GM21360 (cell line): Measurements from ENCODE around the gene PLIN1.

Experiments
- ATAC-seq: cut with Tn5 transposase; IDR thresholded peaks from one replicate; pipeline ENCODE4 v1.9.1; 2021; ENCODE audit warnings: mild to moderate bottlenecking, moderate library complexity; ENCODE audit not compliant: unreplicated experiment

The PLIN1 gene

DNA sequence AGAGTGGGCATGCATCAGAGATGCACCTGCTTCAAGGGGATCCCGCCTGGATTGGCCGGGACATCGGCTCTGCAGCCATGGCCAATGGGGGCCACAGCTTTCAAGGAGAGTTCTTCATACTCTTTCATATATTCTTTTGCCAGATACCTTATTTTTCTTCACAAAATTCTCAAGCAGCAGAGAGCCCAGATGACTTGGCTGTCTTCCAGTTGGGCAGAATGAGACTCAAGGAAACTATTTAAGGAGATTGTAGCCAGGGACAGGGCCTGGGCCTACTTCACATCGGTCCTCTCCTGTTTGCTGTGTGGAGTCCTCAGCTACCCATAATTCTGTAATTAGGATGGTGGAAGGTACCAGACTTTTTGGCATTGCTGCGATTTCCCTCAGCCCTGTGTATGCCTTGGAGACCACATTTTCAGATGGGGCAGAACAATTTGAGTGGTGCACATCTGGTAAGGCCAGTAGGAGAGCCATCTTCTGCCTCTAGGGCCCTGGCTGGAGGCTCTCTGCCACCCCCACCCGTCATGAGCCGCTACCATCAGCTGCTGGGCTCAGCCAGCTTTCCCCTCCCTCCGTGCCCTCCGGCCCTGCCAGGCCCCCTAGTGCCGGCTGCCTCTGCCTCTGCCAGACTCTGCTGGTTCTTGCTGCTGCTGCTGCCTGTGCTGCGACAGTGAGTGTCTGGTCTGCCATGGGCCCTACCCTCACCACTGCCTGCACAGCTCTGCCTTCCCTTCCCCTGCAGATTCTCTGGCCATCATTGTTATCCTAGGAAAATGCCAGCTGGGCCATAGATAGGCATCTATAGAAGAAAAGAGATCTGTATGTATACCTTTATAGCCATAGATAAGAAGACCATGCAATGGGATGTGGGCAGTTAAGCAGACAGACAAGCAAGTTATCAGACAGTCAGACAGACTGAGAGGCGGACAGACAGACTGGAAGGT, 6.7 kb downstream of the PLIN1 start:
- ATAC-seq = no peak

DNA sequence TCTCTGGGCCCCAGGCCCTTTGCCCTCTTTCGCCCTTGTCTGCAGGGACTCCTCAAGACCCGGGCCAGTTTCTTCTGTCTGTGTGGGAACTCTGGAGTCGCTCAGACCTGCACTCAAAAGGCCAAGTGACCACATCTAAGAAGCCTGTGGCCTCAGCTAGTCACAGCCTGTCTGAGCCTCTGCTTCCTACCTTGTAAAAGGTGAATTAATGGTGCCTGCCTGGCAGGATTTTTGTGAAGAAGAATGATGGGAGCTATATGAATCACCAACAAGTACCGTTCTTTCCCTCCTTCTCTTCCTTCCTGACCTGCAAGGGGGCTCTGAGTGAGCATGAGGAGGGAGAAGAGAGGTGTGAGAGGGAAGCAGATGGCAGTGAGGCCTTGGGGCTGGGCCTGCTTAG, 7.5 kb downstream of the PLIN1 start:
- ATAC-seq = no peak

DNA sequence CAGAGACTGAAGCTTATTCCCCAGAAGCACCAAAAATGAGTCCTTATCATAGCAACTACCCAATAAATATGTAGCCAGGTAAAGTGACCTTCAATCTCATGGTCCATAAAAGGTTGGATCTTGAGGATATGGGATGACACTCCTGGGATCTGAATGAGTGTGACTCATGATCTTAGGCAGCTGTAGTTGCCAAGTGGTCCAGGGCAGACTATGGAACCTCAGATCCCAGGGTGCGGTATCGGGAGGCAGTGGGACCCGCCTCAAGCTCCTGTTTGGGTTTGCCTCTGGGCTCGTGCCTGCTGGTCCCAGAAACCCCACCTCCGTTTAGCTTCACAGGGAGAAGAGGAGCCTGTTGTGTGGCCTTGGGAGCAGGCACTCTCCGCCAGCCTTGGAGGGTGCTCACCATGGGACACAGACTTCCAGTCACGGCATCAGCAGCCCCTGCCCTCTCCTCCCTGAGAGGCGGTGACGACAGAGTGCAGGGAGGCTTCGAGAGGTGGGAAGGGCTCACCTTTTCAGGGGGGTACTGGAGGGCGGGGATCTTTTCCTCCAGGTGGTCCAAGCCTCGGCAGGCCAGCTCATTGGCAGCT, 8.1 kb downstream of the PLIN1 start:
- ATAC-seq = no peak

DNA sequence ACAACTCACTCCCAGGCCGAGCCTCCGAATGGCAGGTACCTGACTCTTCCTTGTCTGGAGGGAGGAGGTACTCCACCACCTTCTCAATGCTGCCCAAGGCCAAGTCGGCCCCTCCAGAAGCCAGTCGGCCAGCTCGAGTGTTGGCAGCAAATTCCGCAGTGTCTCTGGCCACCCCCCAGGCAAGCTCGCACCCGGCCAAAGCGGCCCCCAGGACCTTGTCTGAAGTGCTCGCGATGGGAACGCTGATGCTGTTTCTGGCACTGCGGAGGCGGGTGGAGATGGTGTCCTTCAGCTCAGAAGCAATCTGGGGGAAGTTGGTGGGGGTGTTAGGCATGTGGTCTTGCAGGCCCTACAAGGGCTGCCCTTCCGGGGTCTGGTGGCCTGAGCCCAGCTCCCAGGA, 9.2 kb downstream of the PLIN1 start:
- ATAC-seq = no peak

DNA sequence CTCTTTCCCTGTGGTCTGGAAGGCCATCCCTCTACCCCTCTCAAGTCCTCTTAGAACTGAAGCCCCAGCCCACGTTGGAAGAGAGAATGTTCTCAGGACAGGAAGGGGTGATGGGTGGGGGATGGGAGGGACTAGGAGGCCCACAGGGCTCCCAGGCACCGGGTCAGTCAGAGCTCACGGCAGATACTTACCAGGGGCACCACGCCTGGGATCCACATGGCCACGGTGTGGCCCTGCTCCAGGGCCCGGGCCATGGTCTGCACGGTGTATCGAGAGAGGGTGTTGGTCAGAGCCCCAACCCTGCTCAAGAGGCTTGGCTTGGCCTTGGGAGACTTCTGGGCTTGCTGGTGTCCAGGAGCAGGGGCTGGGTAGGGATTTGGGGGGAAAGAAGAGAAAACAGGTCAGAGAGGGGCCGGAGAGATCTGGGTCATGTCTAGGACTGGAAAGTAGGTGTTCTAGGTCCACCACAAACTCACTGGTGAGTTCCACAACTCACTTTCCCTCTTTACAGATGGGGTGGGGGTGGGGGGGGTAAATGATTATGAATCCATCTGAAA, 9.8 kb downstream of the PLIN1 start:
- ATAC-seq = no peak

DNA sequence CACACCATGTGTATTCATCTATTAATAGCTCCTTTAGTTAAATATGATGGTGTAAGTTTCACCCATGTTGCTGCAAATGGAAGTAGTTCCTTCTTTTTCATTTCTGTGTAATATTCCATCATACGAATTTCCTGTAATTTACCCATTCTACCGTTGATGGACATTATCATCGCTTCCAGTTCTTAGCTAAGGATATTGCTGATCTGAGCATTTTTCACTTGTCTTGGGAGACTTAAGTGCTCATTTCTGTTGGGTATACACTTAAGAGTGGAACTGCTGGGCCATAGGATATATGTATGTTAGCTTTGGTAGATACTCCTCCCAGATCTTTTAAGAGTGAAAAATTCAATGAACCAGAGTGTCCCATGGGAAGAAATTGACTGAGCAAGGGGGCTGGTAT, 11.0 kb downstream of the PLIN1 start:
- ATAC-seq = no peak

DNA sequence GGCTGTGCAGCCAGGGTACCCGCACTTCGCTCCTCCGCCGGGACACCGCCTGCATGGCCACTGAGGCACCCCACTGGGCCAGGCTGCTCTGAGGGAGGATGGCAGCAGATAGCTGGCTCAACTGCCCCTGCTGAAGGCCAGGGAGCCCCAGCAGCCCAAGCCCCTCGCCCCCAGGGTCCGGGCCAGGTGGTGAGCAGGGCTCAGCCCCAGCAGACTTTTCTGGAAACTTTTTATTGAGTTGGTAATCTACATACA, 11.5 kb downstream of the PLIN1 start:
- no peak for ATAC-seq

DNA sequence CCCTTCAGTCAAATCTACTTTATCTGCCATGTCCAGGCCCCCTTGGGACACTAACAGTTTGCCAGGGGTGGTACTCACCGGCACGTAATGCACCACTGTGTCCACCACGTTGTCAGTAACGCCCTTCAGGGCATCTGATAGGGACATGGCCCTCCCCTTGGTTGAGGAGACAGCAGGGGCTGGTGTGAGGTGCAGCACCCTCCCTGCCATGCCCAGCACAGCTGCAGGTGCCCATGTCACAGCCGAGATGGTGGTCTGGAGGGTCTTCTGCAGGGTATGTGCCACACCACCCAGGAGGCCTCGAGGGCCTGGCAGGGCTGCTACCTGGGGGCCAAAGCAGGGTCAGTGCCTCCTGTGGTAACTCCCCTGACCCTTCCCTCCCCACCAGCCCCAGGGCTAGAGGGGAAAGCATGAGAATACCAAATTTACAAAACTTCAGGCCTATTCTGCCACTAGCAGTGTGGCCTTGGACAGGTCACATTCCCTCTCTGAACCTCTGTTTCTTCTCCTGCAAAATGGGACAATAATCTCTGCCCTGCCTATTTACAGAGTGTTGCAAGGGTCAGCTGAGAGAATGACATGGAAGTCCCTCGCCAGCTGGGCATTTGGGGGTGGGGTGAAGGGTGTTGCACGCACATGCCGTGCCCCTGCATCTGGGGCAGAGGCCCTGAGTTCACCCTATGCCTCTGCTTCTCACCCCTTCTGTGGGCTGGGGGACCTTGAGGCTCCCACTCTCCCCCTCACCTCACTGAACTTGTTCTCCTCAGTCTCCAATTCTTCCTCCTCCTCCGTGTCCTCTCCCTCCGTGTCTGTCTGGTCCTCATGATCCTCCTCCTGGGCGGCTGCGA, 12.1 kb downstream of the PLIN1 start:
- no peak for ATAC-seq

DNA sequence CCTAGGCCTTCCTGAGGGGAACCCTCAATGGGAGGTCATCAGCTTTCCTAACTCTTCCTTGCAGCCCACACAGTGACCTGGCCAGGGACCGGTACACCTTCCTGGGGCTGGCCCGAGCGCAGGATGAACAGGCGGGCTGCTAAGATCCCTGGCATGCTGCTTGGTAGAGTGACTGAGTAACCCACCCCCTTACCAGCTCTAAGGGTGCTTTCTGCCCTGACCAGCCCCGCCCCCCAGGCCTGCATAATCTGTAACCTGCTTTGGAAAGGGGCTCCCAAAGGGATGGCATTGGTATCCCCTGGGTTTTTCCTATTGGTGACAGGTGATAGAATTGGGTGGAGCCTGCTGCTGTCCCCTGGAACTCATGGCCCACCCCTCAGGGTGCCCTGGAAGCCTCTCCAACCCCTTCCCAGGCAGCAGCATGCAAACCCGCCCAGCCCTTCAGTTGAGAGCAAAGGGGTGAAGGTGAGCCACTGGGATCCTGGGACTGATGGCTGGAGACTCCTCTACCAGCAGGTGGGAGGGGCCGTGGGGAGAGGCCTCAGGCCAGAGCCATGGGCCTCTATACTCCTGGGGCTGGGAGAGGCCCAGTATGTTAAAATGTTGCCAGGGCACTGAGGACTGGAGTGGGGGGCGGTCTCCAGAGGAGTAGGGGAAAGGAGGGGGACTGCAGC, 12.8 kb downstream of the PLIN1 start:
- no peak for ATAC-seq

DNA sequence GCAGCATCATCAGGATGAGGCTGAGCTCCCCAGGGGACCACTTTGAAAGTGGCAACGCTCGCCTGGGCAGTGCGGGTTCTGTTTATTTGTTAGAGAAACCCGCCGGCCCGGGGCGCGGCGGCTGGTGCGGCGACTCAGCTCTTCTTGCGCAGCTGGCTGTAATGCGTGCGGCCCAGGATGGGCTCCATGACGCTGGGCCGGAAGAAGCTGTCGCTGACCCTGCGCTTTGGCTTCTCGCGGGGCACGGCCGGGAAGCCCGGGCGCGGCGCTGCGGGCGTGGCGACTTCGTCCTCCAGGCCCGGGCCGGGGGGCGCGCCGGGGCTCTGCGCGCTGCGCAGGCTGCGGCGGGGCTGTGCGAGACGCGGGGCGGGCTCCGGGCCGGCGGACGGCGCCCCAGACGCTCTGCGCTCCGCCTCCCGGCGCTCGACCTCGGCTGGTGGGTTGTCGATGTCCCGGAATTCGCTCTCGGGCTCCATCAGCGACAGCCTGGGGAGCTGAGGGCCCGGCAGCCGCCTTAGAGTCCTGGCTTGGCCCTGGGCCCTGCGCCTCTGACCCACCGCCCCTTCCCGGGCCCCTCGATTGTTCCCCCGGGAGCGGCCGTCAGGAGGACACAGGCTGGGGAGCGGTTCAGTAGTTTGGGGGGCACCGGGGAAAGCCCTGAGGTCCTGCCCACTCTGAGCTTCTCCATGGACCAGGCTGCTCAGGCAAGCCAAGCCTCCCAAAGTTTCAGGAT, 13.6 kb downstream of the PLIN1 start:
- no peak for ATAC-seq

DNA sequence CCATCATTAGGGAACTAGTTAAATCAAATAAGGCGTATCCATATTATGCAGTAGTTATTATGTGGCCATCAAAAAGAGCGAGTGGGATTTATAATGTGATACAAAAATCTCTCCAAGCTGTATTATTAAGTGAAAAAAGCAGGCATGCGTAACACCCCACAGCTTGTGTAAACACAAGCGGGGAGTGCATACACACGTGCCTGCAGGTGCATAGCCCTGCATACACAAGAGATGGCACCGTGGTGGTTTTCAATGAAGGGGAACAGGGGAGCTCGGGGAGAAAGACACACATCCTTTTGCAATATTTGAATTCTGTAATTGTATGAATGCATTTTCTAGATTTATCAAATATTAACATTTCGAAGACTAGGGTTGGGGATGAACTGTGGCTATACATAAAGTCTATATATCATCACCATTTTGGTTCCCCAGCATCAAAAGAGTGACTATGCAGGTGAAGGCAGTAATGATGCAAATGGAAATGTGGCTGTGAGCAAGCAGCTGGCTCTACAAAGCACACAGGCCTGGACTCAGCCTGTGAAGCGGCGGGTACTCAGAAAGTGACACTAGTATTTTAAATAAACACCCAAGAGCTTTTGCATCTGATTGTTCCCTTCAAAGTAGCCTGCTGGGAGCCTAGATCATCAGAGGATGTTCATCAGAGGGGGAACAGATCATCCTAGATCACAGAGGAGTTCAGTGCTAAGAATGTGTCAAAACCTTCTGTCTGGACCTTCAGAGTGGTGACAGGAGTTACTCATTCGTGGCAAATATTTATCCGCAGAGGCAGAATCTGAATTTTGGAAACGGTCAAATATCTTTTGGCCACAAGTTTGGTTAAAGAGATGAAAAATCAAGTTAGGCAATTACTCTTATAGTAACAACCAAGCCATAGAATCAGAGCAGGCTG, 14.5 kb downstream of the PLIN1 start:
- ATAC-seq = no peak

DNA sequence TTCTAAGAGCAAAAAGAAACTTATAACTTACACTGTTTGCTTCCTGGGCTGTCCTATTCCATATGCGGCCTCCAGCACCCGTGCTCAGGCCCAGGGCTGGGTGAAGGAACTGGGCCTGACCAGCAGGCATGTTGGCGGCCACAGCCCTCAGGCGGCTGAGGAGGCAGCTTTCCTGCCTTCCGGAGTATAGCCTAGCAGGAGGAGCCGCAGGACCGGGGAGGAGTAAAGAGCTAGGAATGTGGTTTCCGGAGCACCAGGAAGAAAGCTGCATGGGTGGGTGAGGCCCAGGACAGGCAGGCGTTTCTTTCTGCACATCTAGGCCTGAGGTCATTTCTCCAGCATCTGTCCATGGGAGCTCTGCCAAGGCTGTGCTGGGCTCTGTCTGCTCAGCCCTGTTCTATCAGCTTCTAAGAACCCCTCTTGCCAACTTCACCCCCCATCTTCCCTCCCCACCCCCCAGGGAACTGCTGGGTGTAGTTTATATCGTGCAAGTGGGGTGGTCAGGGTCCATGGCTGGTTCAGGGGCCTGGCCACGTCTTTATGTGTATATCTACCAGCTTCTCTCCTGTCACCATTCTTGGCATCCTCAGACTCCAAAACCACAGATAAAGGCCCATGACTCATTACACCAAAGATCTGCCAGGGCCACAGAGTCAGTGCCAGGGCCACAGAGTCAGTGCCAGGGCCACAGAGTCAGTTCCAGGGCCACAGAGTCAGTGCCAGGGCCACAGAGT, 16.1 kb downstream of the PLIN1 start:
- no peak for ATAC-seq

DNA sequence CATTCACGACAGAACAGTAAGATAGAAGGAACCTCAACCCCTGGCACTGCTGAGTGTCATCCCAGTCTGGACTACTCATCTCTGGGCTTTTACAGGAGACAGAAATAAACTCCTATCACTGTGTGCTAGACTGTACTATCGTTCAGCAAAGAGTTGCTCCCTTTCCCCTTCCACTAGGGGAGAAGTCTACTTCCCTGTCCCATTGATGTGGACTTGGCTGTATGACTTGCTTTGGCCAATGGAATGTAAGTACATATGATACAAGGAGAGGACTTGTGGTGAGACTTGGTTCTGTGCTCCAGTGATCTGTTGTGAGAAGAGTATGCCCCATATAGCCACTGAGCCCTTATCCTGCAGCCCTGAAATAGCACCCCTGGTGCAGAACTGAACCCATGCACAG, 18.6 kb downstream of the PLIN1 start:
- ATAC-seq = no peak

DNA sequence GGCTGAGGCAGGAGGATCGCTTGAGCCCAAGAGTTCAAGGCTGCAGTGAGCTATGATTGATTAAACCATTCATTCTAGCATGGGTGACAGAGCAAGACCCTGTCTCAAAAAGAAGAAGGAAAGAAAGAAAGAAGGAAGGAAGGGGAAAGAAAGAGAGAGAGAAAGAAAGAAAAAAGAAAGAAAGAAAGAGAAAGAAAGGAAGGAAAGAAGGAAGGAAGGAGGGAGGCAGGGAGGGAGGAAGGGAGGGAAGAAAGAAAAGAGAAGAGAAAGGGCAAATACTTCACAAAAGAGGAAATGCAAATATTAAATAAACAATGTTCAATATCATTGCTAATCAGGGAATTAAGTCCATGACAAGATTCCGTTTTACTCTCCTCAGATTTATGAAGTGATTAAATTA, 19.9 kb downstream of the PLIN1 start:
- no peak for ATAC-seq

DNA sequence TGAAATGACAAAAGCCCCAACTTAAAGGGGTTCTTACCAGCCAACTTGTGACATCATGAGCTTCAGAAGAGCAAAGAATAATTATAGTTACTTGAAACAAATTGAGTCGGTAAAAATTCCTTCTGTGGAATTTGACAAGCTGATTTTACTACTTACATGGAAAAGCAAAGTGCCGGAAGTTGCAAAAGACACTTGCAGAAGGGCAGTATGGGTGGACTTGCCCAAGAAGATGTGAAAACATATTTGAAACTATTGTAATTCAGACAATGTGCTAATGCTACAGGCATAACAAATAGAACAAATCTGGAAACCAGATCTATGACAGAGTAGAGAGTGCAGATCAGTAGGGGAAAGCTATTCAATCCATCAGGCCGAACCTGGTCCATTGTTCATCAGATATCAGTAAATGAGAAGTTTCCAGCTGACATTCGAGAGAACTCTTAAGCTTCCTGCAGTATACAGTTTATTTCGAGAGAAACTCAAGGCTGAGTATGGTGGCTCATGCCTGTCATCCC, 21.4 kb downstream of the PLIN1 start:
- no peak for ATAC-seq

DNA sequence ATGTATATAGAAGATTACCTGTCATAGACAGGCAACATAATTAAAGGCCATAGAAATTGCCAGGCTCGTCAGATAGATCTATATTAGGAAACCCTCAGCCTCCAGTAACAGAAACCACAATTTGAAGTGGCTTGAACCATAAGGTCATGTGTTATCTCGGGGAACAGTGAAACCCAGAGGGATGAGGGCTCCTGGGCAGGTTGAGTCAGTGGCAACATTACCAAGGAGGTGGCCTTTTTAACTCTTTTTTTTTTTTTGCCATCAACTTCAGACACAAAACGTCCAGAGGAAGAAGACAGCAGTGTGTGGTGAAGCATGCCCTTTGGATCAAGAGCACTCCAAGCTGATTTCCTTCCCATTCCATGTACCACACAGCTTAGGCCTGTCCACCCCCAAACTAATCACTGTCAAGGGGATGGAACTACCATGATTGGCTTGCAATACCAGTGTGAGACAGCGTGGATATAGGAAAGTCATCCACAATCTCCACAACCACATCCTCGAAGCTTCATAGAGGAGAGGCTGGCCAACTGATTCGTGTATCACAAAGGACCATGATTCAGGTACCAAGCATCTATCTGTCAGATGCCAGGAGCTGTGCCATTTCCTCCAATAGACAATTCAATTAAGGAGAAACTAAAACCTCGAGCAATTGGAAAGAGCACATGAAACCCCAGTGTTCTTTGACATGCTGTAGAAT, 22.9 kb downstream of the PLIN1 start:
- no peak for ATAC-seq

DNA sequence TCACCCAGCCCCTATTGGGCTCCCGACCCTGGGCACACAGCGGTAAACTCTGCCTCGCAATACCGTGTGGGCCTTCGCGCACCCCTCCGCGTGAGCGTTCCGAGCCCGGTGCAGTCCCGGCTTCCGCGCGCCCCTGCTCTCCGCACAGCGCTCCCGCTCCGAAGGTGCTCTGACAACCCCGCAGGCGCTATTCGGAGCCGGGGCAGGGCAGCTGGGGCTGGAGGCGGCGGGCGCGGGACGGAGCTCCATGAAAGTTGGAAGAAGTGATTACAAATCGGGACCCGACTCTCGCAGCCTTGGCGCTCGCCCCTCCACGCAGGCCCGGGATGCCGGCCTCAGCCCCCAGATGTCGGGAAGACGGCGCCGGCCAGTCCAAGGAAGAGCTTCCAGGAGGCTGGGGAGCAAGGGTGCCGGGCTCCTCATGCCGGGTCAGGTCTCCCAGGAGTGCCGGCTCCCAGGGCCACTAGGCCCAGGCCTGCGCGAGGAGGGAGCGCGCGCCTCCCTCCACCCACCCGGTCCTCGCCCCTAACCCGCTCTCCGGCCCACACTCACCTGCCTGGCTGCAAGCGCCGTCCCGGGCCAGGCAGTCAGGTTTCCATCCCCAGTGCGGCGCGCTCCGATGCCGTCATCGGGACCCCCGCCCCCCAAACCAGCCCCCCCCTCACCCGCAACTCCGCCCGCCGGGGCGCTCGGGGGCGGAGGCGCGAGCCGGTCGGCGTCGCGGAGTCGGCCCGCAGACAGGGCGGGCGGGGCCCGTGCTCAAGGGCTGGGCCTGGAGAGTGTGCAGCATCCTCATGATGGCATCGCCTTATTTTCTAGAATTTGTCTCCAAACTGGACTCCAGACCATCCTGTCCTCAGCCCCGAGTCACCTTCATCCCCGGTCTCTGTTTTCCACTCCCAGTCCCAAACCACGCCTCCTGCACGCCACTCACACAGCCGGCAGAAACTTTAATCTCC, 24.0 kb downstream of the PLIN1 start, which contains the start of gene KIF7:
Gene KIF7, minus strand, starts transcription at position 621 of the 959 bp plus-strand sequence. CDS start 2,537 bp downstream, outside the sequence.
- ATAC-seq = peak; percentile 54
